Neural cell (in vitro differentiated cells): ENCODE measurements around the gene SF3B2. TPM values are rescaled to one million over a fixed set of nuclear protein-coding genes. Genes with fewer than 3 reads are reported as not detected.

Experiments used
- H2AFZ ChIP-seq: fragments of 200-600, 300-800 bp; sonication (generic), shearing (Covaris generic); 2 replicates; pipeline ENCODE4 v1.6.0; 2014; ENCODE audit warnings: low read depth, mild to moderate bottlenecking, antibody characterized with exemption, low read length, moderate library complexity
- H3F3A ChIP-seq: fragments of 200-600 bp; shearing (Covaris generic); 2 replicates; pipeline ENCODE4 v1.6.1; 2016; ENCODE audit warnings: mild to moderate bottlenecking, moderate library complexity, mixed read lengths, antibody characterized with exemption, low read length; ENCODE audit not compliant: insufficient read depth, poor library complexity, severe bottlenecking
- H3K27ac ChIP-seq: fragments of 200-600, 300-800 bp; sonication (generic), shearing (Covaris generic); 2 replicates; pipeline ENCODE4 v1.5.1; 2014; ENCODE audit warnings: mild to moderate bottlenecking, low read length, moderate library complexity
- H3K27me3 ChIP-seq: fragments of 300-800, 200-600 bp; sonication (generic), shearing (Covaris generic); 2 replicates; pipeline ENCODE4 v1.6.0; 2014; ENCODE audit warnings: mild to moderate bottlenecking, low read depth, low read length, moderate library complexity; ENCODE audit not compliant: insufficient read depth
- H3K36me3 ChIP-seq: fragments of 300-800, 200-600 bp; sonication (generic), shearing (Covaris generic); 2 replicates; pipeline ENCODE4 v1.5.1; 2014; ENCODE audit warnings: mild to moderate bottlenecking, antibody characterized with exemption, low read length, moderate library complexity; ENCODE audit not compliant: insufficient read depth
- H3K4me2 ChIP-seq: fragments of 300-800, 200-600 bp; sonication (generic), shearing (Covaris generic); 2 replicates; pipeline ENCODE4 v1.6.0; 2014; ENCODE audit warnings: mild to moderate bottlenecking, low read length
- H3K4me3 ChIP-seq: fragments of 300-800, 200-600 bp; sonication (generic), shearing (Covaris generic); 2 replicates; pipeline ENCODE4 v1.5.1; 2014; ENCODE audit warnings: mild to moderate bottlenecking, low read length, moderate library complexity
- H3K79me2 ChIP-seq: fragments of 200-600 bp; shearing (Covaris generic); replicated peaks from 2 replicates; pipeline ENCODE4 v1.6.0; 2014; ENCODE audit warnings: mild to moderate bottlenecking, low read length, moderate library complexity; ENCODE audit not compliant: insufficient read depth
- H3K9ac ChIP-seq: fragments of 300-800, 200-600 bp; sonication (generic), shearing (Covaris generic); 2 replicates; pipeline ENCODE4 v1.6.1; 2016; ENCODE audit warnings: mild to moderate bottlenecking, low read length, mixed read lengths
- H3K9me2 ChIP-seq: fragments of 200-600 bp; shearing (Covaris generic); 2 replicates; pipeline ENCODE4 v1.6.1; 2016; ENCODE audit warnings: mild to moderate bottlenecking, low read length, mixed read lengths; ENCODE audit not compliant: insufficient read depth
- H3K9me3 ChIP-seq: fragments of 200-600, 300-800 bp; sonication (generic), shearing (Covaris generic); 2 replicates; pipeline ENCODE4 v1.6.1; 2016; ENCODE audit warnings: mild to moderate bottlenecking, mixed run types, low read length, moderate library complexity, mixed read lengths
- H4K20me1 ChIP-seq: fragments of 200-600 bp; shearing (Covaris generic); 2 replicates; pipeline ENCODE4 v1.6.1; 2016; ENCODE audit warnings: mild to moderate bottlenecking, mixed run types; ENCODE audit not compliant: insufficient read depth
- CTCF ChIP-seq: fragments of 450-650 bp; IDR thresholded peaks from 2 replicates; pipeline ENCODE4 v1.5.1; 2014; ENCODE audit warnings: antibody characterized with exemption, mild to moderate bottlenecking, moderate library complexity; ENCODE audit not compliant: poor library complexity, severe bottlenecking
- EP300 ChIP-seq: fragments of 450-650 bp; conservative IDR thresholded peaks from 2 replicates; pipeline ENCODE4 v1.6.1; 2014; ENCODE audit warnings: antibody characterized with exemption, mild to moderate bottlenecking, moderate library complexity; ENCODE audit not compliant: poor library complexity, severe bottlenecking
- EZH2 ChIP-seq: fragments of 200-600, 300-800 bp; shearing (Covaris generic), sonication (generic); IDR thresholded peaks from 2 replicates; pipeline ENCODE4 v1.6.1; 2014; ENCODE audit warnings: antibody characterized with exemption, low read length, borderline replicate concordance, mild to moderate bottlenecking; ENCODE audit not compliant: insufficient read depth, poor library complexity, severe bottlenecking
- MXI1 ChIP-seq: fragments of 450-650 bp; conservative IDR thresholded peaks from 2 replicates; pipeline ENCODE4 v1.6.1; 2014; ENCODE audit warnings: antibody characterized with exemption, mild to moderate bottlenecking; ENCODE audit not compliant: poor library complexity, severe bottlenecking
- POLR2AphosphoS5 ChIP-seq: IDR thresholded peaks from 2 replicates; pipeline ENCODE4 v1.6.1; 2012
- RAD21 ChIP-seq: fragments of 450-650 bp; conservative IDR thresholded peaks from 2 replicates; pipeline ENCODE4 v1.6.1; 2014; ENCODE audit warnings: antibody characterized with exemption, mild to moderate bottlenecking, moderate library complexity
- REST ChIP-seq: IDR thresholded peaks from 2 replicates; pipeline ENCODE4 v1.6.1; 2012; ENCODE audit warnings: borderline replicate concordance
- SMC3 ChIP-seq: fragments of 450-650 bp; conservative IDR thresholded peaks from 2 replicates; pipeline ENCODE4 v1.6.1; 2014; ENCODE audit warnings: antibody characterized with exemption, mild to moderate bottlenecking, moderate library complexity; ENCODE audit not compliant: poor library complexity
- TAF1 ChIP-seq: IDR thresholded peaks from 2 replicates; pipeline ENCODE4 v1.6.1; 2012; ENCODE audit warnings: low read depth
- polyA plus RNA-seq: library from polyadenylated mRNA; depleted of rRNA; stranded (reverse); fragments of >200 nt; gene quantifications from 2 replicates; pipeline ENCODE4 v1.2.3, GENCODE V29; 2014

Gene SF3B2
- polyA plus RNA-seq, 1 donor from 2014 or later: 121 TPM

- Histone ChIP-seq H3K9ac (peak overlapping the region; percentile 97), H3K4me2 (peak overlapping the region; percentile 65), H3K27ac (peak overlapping the region; percentile 98), H2AFZ (peak overlapping the region; percentile 90), H4K20me1 (no peaks in the 10 kb centered on the region), H3F3A (peaks cover 5% of the 10 kb centered on the region), H3K4me3 (peak overlapping the region; percentile 100), H3K36me3 (no peaks in the 10 kb centered on the region), H3K9me2 (no peaks in the 10 kb centered on the region), H3K27me3 (no peaks in the 10 kb centered on the region), H3K79me2 (peaks cover 27% of the 10 kb centered on the region), H3K9me3 (no peaks in the 10 kb centered on the region)
- no peak for TF ChIP-seq TAF1
- no peak for TF ChIP-seq REST
- no peak for TF ChIP-seq EP300
- TF ChIP-seq CTCF: no peak
- TF ChIP-seq MXI1: no peak
- no peak for TF ChIP-seq EZH2
- TF ChIP-seq POLR2AphosphoS5: no peak
- no peak for TF ChIP-seq RAD21
- no peak for TF ChIP-seq SMC3
Observed at GRCh38 chr11:66051371-66051765, 796 bp upstream of the SF3B2 start.

- Histone ChIP-seq H3K27ac (peak overlapping the region; percentile 98), H3K4me3 (peak overlapping the region; percentile 100), H4K20me1 (no peaks in the 10 kb centered on the region), H3K27me3 (no peaks in the 10 kb centered on the region), H3K9me3 (no peaks in the 10 kb centered on the region), H3K4me2 (peak overlapping the region; percentile 78), H3K9me2 (no peaks in the 10 kb centered on the region), H3K36me3 (no peaks in the 10 kb centered on the region), H2AFZ (peak overlapping the region; percentile 96), H3F3A (peaks cover 5% of the 10 kb centered on the region), H3K79me2 (peaks cover 27% of the 10 kb centered on the region), H3K9ac (peak overlapping the region; percentile 97)
- TF ChIP-seq CTCF (no peak), REST (no peak), POLR2AphosphoS5 (no peak), MXI1 (no peak), EZH2 (no peak), SMC3 (no peak)
Observed at GRCh38 chr11:66052664-66052982, 459 bp downstream of the SF3B2 start.
